Neural progenitor cell (in vitro differentiated cells): ENCODE results near the gene TMEM253. TPM values are rescaled to one million over a fixed set of nuclear protein-coding genes. Genes with fewer than 3 reads are reported as not detected.

Source experiments
- DNase-seq: peaks from one replicate; pipeline ENCODE4 v3.0.0-alpha.2; 2016; ENCODE audit warnings: low spot score
- H2AFZ ChIP-seq: fragments of 200-600 bp; sonication (generic); replicated peaks from 2 replicates; pipeline ENCODE4 v1.6.1; 2016; ENCODE audit warnings: antibody characterized with exemption
- H3F3A ChIP-seq: fragments of 200-600 bp; sonication (generic); 2 replicates; pipeline ENCODE4 v1.6.1; 2016; ENCODE audit warnings: antibody characterized with exemption, low read depth
- H3K27ac ChIP-seq: fragments of 200-600 bp; sonication (generic); 2 replicates; pipeline ENCODE4 v1.5.1; 2016; ENCODE audit warnings: mild to moderate bottlenecking
- H3K27me3 ChIP-seq: fragments of 200-600 bp; sonication (generic); 2 replicates; pipeline ENCODE4 v1.6.1; 2016; ENCODE audit warnings: mild to moderate bottlenecking, moderate library complexity
- H3K36me3 ChIP-seq: fragments of 200-600 bp; sonication (generic); 2 replicates; pipeline ENCODE4 v1.5.1; 2016
- H3K4me1 ChIP-seq: fragments of 200-600 bp; sonication (generic); 2 replicates; pipeline ENCODE4 v1.6.1; 2016; ENCODE audit warnings: mixed run types
- H3K4me2 ChIP-seq: fragments of 200-600 bp; sonication (generic); 2 replicates; pipeline ENCODE4 v1.6.1; 2016
- H3K4me3 ChIP-seq: fragments of 200-600 bp; sonication (generic); 2 replicates; pipeline ENCODE4 v1.5.1; 2016
- H3K79me2 ChIP-seq: fragments of 200-600 bp; sonication (generic); 2 replicates; pipeline ENCODE4 v1.6.1; 2016; ENCODE audit warnings: low read depth
- H3K9ac ChIP-seq: fragments of 200-600 bp; sonication (generic); 2 replicates; pipeline ENCODE4 v1.6.1; 2016
- H3K9me3 ChIP-seq: fragments of 200-600 bp; sonication (generic); 2 replicates; pipeline ENCODE4 v1.5.1; 2016; ENCODE audit warnings: low read depth
- H4K20me1 ChIP-seq: fragments of 200-600 bp; sonication (generic); 2 replicates; pipeline ENCODE4 v1.6.1; 2016; ENCODE audit warnings: low read depth
- H3K27ac Mint-ChIP-seq: 3 replicates; pipeline ENCODE4 v1.8.0; 2021; ENCODE audit warnings: mixed read lengths
- H3K27me3 Mint-ChIP-seq: 2 replicates; pipeline ENCODE4 v1.8.0; 2022; ENCODE audit warnings: low read depth, mild to moderate bottlenecking, inconsistent platforms, moderate library complexity, mixed read lengths; ENCODE audit not compliant: insufficient read depth
- H3K36me3 Mint-ChIP-seq: 3 replicates; pipeline ENCODE4 v1.8.0; 2021; ENCODE audit warnings: mixed read lengths
- H3K4me1 Mint-ChIP-seq: 3 replicates; pipeline ENCODE4 v1.8.0; 2021; ENCODE audit warnings: mixed read lengths
- H3K4me3 Mint-ChIP-seq: 3 replicates; pipeline ENCODE4 v1.8.0; 2021; ENCODE audit warnings: mild to moderate bottlenecking, moderate library complexity, mixed read lengths
- H3K9me3 Mint-ChIP-seq: 3 replicates; pipeline ENCODE4 v1.8.0; 2020; ENCODE audit warnings: mixed read lengths
- EZH2 ChIP-seq: fragments of 200-600 bp; sonication (generic); IDR thresholded peaks from 2 replicates; pipeline ENCODE4 v1.6.1; 2017; ENCODE audit warnings: antibody characterized with exemption, mild to moderate bottlenecking, moderate library complexity
- EZH2phosphoT487 ChIP-seq: fragments of 200-600 bp; sonication (generic); IDR thresholded peaks from 2 replicates; pipeline ENCODE4 v1.6.1; 2017; ENCODE audit warnings: antibody characterized with exemption
- total RNA-seq: library from RNA; depleted of rRNA; stranded (reverse); fragments of >200 nt; gene quantifications from 2 replicates; pipeline ENCODE4 v1.2.3, GENCODE V29; 2015; ENCODE audit warnings: low replicate concordance
- TF ChIP-seq, protein P1 (sequence below): fragments of 200-600 bp; sonication (generic); IDR thresholded peaks from 2 replicates; pipeline ENCODE4 v1.5.1; 2017; ENCODE audit warnings: antibody characterized with exemption, mild to moderate bottlenecking

TMEM253 gene
- total RNA-seq, 1 donor from 2014 or later = 0.22 TPM

DNA sequence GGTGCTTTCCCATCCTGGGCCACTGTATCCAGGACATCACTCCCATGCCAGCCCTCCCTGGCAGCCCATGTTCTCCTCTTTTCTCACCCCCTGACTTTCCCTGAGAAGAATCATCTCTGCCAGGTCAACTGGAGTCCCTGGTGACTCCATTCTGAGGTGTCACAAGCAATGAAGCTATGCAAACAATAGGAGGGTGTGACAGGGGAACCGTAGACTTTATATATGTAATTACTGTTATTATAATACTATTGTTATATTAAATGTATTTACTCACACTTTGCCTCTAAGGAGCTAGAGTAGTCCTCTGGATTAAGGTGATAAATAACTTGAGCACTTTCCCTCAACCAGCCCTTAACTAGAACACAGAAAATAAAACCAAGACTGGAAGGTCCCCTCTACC lies 11.6 kb upstream of the TMEM253 start:
- Histone ChIP-seq H4K20me1 (peaks cover 69% of the 10 kb centered on the region), H3F3A (peaks cover 79% of the 10 kb centered on the region), H3K9ac (no peak overlapping the region), H3K4me2 (no peak overlapping the region), H3K27me3 (no peaks in the 10 kb centered on the region), H3K9me3 (no peaks in the 10 kb centered on the region), H3K27ac (peak overlapping the region; percentile 58), H3K4me3 (no peak overlapping the region), H3K79me2 (peaks cover 44% of the 10 kb centered on the region), H2AFZ (no peak overlapping the region), H3K4me1 (peaks cover 30% of the 10 kb centered on the region), H3K36me3 (peaks cover 5% of the 10 kb centered on the region)
- Mint-ChIP-seq H3K36me3 (peaks cover 61% of the 10 kb centered on the region), H3K27me3 (peaks cover 30% of the 10 kb centered on the region), H3K4me3 (peak overlapping the region; percentile 42), H3K9me3 (peaks cover 9% of the 10 kb centered on the region), H3K27ac (peak overlapping the region; percentile 85), H3K4me1 (peaks cover 59% of the 10 kb centered on the region)
- TF ChIP-seq EZH2phosphoT487 (no peak), EZH2 (no peak)
- TF ChIP-seq, protein P1, sequence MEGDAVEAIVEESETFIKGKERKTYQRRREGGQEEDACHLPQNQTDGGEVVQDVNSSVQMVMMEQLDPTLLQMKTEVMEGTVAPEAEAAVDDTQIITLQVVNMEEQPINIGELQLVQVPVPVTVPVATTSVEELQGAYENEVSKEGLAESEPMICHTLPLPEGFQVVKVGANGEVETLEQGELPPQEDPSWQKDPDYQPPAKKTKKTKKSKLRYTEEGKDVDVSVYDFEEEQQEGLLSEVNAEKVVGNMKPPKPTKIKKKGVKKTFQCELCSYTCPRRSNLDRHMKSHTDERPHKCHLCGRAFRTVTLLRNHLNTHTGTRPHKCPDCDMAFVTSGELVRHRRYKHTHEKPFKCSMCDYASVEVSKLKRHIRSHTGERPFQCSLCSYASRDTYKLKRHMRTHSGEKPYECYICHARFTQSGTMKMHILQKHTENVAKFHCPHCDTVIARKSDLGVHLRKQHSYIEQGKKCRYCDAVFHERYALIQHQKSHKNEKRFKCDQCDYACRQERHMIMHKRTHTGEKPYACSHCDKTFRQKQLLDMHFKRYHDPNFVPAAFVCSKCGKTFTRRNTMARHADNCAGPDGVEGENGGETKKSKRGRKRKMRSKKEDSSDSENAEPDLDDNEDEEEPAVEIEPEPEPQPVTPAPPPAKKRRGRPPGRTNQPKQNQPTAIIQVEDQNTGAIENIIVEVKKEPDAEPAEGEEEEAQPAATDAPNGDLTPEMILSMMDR = no peak
- DNase-seq = no peak

DNA sequence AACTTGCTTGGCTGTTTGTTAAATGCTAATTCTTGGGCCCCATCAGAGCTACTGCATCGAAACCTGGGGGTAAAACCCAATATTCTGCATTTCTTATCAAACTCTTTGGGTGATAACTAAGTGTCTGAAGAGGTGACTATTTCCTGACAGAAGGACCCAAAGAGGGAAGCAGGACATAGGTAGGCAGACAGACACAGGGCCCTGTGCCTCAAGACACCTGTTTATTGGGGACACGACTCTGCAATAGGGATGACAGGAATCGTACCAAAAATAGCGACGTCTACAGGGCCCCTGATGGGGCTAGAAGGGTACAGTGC lies 11.0 kb upstream of the TMEM253 start:
- Mint-ChIP-seq H3K4me3 (no peak overlapping the region), H3K36me3 (peaks cover 56% of the 10 kb centered on the region), H3K27me3 (peaks cover 30% of the 10 kb centered on the region), H3K27ac (no peak overlapping the region), H3K4me1 (peaks cover 63% of the 10 kb centered on the region), H3K9me3 (peaks cover 9% of the 10 kb centered on the region)
- TF ChIP-seq EZH2 = no peak
- TF ChIP-seq EZH2phosphoT487 = no peak
- TF ChIP-seq, protein P1 = no peak
- Histone ChIP-seq H3K4me3 (no peak overlapping the region), H3K27me3 (no peaks in the 10 kb centered on the region), H3K9ac (no peak overlapping the region), H3K79me2 (peaks cover 46% of the 10 kb centered on the region), H3K4me1 (peaks cover 32% of the 10 kb centered on the region), H3K9me3 (no peaks in the 10 kb centered on the region), H3K27ac (peak overlapping the region; percentile 58), H3F3A (peaks cover 85% of the 10 kb centered on the region), H2AFZ (no peak overlapping the region), H3K4me2 (no peak overlapping the region), H3K36me3 (peaks cover 5% of the 10 kb centered on the region), H4K20me1 (peaks cover 72% of the 10 kb centered on the region)
- DNase-seq = no peak

DNA sequence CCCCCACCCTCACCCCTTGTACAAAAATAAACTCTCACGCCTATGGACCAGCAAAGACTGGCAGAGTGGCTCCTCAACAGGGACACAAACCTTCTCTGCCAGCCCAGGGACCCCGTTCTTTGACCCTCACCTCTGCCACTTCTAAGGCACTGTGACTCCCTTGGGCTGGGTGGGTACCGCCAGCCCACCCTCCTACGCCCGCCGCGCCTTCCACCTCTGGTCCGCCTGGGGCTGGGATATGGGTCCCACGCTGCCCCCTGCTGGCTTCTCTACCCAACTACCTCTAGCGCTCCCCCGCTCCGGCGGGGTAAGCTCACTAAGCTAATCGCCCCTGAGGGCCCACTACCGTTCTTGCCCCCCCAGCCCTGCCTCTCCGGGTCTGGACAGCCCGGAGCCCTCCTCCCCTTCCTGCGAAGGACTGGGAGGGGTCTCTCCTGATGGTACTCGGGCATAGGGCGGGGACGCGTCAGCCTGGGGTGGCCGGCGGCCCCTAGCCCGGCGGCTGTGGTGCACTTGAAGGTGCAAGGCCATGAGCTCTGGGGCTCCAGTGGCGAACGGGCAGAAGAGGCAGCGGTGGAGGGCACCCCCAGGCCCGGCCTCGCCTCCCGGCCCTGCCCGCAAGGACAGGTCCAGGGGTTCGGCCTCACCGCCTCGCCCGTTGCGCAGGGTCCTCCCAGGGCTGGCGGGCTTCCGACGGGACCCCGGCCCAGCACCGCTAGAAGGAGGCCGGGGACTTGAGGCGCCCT lies 10.5 kb upstream of the TMEM253 start:
- H4K20me1 ChIP-seq = peaks cover 77% of the 10 kb centered on the region
- H3K4me2 ChIP-seq = no peak overlapping the region
- Mint-ChIP-seq H3K27ac (no peak overlapping the region), H3K4me3 (no peak overlapping the region), H3K9me3 (peaks cover 9% of the 10 kb centered on the region), H3K4me1 (peaks cover 67% of the 10 kb centered on the region), H3K36me3 (peaks cover 51% of the 10 kb centered on the region), H3K27me3 (peaks cover 30% of the 10 kb centered on the region)
- no peak overlapping the region for H3K9ac ChIP-seq
- H3K36me3 ChIP-seq = peaks cover 5% of the 10 kb centered on the region
- H3K9me3 ChIP-seq = no peaks in the 10 kb centered on the region
- peak overlapping the region; percentile 58 for H3K27ac ChIP-seq
- H3F3A ChIP-seq = peaks cover 90% of the 10 kb centered on the region
- H2AFZ ChIP-seq = no peak overlapping the region
- peak; percentile 66 for DNase-seq
- H3K4me3 ChIP-seq = no peak overlapping the region
- no peak for TF ChIP-seq EZH2phosphoT487
- TF ChIP-seq, protein P1 = peak; percentile 66
- peaks cover 1% of the 10 kb centered on the region for H3K27me3 ChIP-seq
- peaks cover 38% of the 10 kb centered on the region for H3K4me1 ChIP-seq
- H3K79me2 ChIP-seq = peaks cover 51% of the 10 kb centered on the region
